Keratinocyte (primary cell): ENCODE measurements around the gene OSBPL10. TPM values are rescaled to one million over a fixed set of nuclear protein-coding genes. Genes with fewer than 3 reads are reported as not detected.

ENCODE experiments used
- DNase-seq: peaks from one replicate; pipeline ENCODE4 v3.0.0-alpha.2; 2011; ENCODE audit warnings: low read depth, missing footprints, low spot score
- FAIRE-seq: peaks from 2 replicates; lab custom pipeline; 2011; peaks lifted over from hg19 to GRCh38; lab: Jason Lieb, UNC
- H2AFZ ChIP-seq: 2 replicates; pipeline ENCODE4 v1.6.0; 2012; ENCODE audit warnings: low read length, control low read depth, inconsistent platforms; ENCODE audit not compliant: control insufficient read depth
- H3K27ac ChIP-seq: 2 replicates; pipeline ENCODE4 v1.5.1; 2011; ENCODE audit warnings: low read length; ENCODE audit not compliant: control insufficient read depth, insufficient read depth
- H3K27me3 ChIP-seq: 3 replicates; pipeline ENCODE4 v1.6.0; 2011; ENCODE audit warnings: low read length; ENCODE audit not compliant: control insufficient read depth, insufficient read depth; ENCODE audit errors: extremely low read depth
- H3K36me3 ChIP-seq, 2 experiments: 2 replicates in 1 of 2; 3 replicates in 1 of 2; pipeline ENCODE4 v1.5.1; 2011; ENCODE audit warnings: low read length in 2 of 2, mild to moderate bottlenecking in 1 of 2; ENCODE audit not compliant: control insufficient read depth in 2 of 2, insufficient read depth in 2 of 2; ENCODE audit errors: extremely low read depth in 1 of 2
- H3K4me1 ChIP-seq: 3 replicates; pipeline ENCODE4 v1.5.1; 2011; ENCODE audit warnings: low read length; ENCODE audit not compliant: control insufficient read depth, insufficient read depth; ENCODE audit errors: extremely low read depth
- H3K4me2 ChIP-seq: 3 replicates; pipeline ENCODE4 v1.6.0; 2011; ENCODE audit warnings: low read depth, low read length; ENCODE audit not compliant: control insufficient read depth, insufficient read depth; ENCODE audit errors: extremely low read depth
- H3K4me3 ChIP-seq, 3 experiments: fragments of 200-600 bp in 1 of 3; sonication (generic) in 1 of 3; 2 replicates in 2 of 3; 3 replicates in 1 of 3; pipeline ENCODE4 v1.5.1; 2011 to 2016; ENCODE audit warnings: low read length in 3 of 3, mild to moderate bottlenecking in 3 of 3, control low read depth in 2 of 3, inconsistent platforms in 1 of 3, low read depth in 1 of 3, mixed read lengths in 1 of 3, mixed run types in 1 of 3, moderate library complexity in 1 of 3; ENCODE audit not compliant: control insufficient read depth in 2 of 3, insufficient read depth in 2 of 3; ENCODE audit errors: extremely low read depth in 1 of 3
- H3K79me2 ChIP-seq: 2 replicates; pipeline ENCODE4 v1.6.0; 2012; ENCODE audit warnings: low read length; ENCODE audit not compliant: control insufficient read depth, insufficient read depth
- H3K9ac ChIP-seq: 3 replicates; pipeline ENCODE4 v1.6.0; 2011; ENCODE audit warnings: low read length; ENCODE audit not compliant: control insufficient read depth, insufficient read depth; ENCODE audit errors: extremely low read depth
- H3K9me1 ChIP-seq: 3 replicates; pipeline ENCODE4 v1.6.0; 2011; ENCODE audit warnings: low read length; ENCODE audit not compliant: control insufficient read depth, insufficient read depth; ENCODE audit errors: extremely low read depth
- H3K9me3 ChIP-seq: 2 replicates; pipeline ENCODE4 v1.5.1; 2012; ENCODE audit warnings: low read depth, low read length; ENCODE audit not compliant: control insufficient read depth
- H4K20me1 ChIP-seq: 3 replicates; pipeline ENCODE4 v1.6.0; 2011; ENCODE audit warnings: low read length; ENCODE audit not compliant: control insufficient read depth, insufficient read depth; ENCODE audit errors: extremely low read depth
- EZH2 ChIP-seq: IDR thresholded peaks from one replicate; pipeline ENCODE4 v1.6.1; 2012; ENCODE audit warnings: inconsistent platforms, mild to moderate bottlenecking, low read length, moderate library complexity
- dilution Hi-C: fragments of 300-500 bp; cut with MboI; formaldehyde crosslinking; loops from one replicate; pipeline ENCODE4 v1.7.0; 2020; ENCODE audit warnings: low sequenced_read_pairs; ENCODE audit not compliant: extremely low pct_ligation_motif_present
- polyA plus RNA-seq, 5 experiments: library from polyadenylated mRNA; depleted of rRNA in 3 of 5; stranded (reverse) in 3 of 5; stranded (forward) in 1 of 5; unstranded in 1 of 5; fragments of >200 nt; gene quantifications; 1 replicate in 1 of 5; 2 replicates in 3 of 5; 3 replicates in 1 of 5; pipeline versions ENCODE4 v1.2.1 to v1.2.3, GENCODE V29; 2011 to 2012; ENCODE audit warnings: missing spikeins in 2 of 5, low read depth in 1 of 5, low replicate concordance in 1 of 5
- TF ChIP-seq, protein P1 (sequence below), 3 experiments: IDR thresholded peaks in 1 of 3; conservative IDR thresholded peaks in 1 of 3; optimal IDR thresholded peaks in 1 of 3; 2 replicates in 2 of 3; 3 replicates in 1 of 3; pipeline versions ENCODE3 to v1.5.1; 2011; ENCODE audit warnings: low read length in 3 of 3, mild to moderate bottlenecking in 3 of 3, moderate library complexity in 2 of 3, control low read depth in 1 of 3, inconsistent platforms in 1 of 3; ENCODE audit not compliant: insufficient read depth in 2 of 3; ENCODE audit errors: extremely low read depth in 1 of 3

The OSBPL10 gene
- polyA plus RNA-seq, 1 donor (not counting 4 experiments of a cell fraction or from before 2014, with no cell fraction given): 50.1 TPM

DNA sequence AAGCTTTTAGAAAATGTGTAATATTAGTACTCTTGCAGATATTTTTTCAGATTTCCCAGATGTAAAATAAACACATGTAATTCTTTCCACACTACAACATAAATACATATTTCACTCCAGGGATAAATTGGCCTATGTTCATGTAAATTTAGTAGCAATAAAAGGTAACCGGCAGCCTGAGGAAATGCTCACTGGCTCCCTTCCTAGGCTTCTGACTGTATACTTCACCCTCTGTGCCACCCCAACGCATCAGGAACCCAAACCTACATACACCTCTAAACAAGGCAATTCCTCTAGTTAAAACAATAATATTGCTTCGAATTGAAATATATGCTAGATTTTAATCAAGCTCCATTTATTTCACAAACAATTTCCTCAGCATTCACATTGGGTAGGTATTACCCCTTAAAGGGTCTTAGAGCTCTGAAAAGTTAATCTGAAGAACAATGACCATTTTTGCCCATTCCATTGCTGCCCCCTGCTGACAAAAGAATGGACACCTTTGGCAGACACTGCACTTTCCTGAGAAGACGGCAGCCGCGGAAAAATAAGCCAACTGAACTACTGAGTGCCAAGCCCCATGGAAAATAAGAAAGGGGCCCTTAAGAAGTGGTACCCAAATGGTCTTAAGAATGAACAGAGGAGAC is 212.5 kb downstream of the OSBPL10 start:
- no peak overlapping the region for H3K9ac ChIP-seq
- no peaks in the 10 kb centered on the region for H3K9me1 ChIP-seq
- no peaks in the 10 kb centered on the region for H4K20me1 ChIP-seq
- H3K27ac ChIP-seq: no peak overlapping the region
- H2AFZ ChIP-seq: no peak overlapping the region
- no peaks in the 10 kb centered on the region for H3K9me3 ChIP-seq
- FAIRE-seq (no peak), DNase-seq (no peak)
- no peak overlapping the region for H3K4me2 ChIP-seq
- H3K79me2 ChIP-seq: peaks cover 53% of the 10 kb centered on the region
- no peak for TF ChIP-seq EZH2
- TF ChIP-seq, protein P1, sequence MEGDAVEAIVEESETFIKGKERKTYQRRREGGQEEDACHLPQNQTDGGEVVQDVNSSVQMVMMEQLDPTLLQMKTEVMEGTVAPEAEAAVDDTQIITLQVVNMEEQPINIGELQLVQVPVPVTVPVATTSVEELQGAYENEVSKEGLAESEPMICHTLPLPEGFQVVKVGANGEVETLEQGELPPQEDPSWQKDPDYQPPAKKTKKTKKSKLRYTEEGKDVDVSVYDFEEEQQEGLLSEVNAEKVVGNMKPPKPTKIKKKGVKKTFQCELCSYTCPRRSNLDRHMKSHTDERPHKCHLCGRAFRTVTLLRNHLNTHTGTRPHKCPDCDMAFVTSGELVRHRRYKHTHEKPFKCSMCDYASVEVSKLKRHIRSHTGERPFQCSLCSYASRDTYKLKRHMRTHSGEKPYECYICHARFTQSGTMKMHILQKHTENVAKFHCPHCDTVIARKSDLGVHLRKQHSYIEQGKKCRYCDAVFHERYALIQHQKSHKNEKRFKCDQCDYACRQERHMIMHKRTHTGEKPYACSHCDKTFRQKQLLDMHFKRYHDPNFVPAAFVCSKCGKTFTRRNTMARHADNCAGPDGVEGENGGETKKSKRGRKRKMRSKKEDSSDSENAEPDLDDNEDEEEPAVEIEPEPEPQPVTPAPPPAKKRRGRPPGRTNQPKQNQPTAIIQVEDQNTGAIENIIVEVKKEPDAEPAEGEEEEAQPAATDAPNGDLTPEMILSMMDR (optimal IDR thresholded peaks at IDR 0.05 in 1 of 3, IDR thresholded peaks at IDR 0.05 in 1 of 3, conservative IDR thresholded peaks at IDR 0.05 in 1 of 3; ENCODE audit: extremely low read depth in 1 of 3, insufficient read depth in 2 of 3, low read length in 3 of 3): peak; percentile 27 to 56 (median 27)
- H3K4me3 ChIP-seq: no peak overlapping the region
- dilution Hi-C loops: no loop called here
- no peaks in the 10 kb centered on the region for H3K4me1 ChIP-seq
- H3K27me3 ChIP-seq: no peaks in the 10 kb centered on the region
- H3K36me3 ChIP-seq: peaks cover 2 to 8% of the 10 kb centered on the region in 2 experiments

DNA sequence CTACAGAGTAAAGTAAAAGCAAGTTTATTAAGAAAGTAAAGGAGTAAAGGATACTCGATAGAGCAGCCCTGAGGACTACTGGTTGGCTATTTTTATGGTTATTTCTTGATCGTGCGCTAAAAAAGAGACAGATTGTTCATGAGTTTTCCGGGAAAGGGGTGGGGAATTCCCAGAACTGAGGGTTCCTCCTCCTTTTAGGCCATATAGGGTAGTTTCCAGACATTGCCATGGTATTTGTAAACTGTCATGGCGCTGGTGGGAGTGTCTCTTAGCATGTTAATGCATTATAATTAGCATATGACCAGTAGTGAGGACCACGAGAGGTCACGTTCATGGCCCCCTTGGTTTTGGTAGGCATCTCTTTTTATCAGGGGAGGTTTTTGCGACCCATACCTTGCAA is 213.1 kb downstream of the OSBPL10 start:
- no peak for FAIRE-seq
- peaks cover 46% of the 10 kb centered on the region for H3K79me2 ChIP-seq
- TF ChIP-seq EZH2: no peak
- H3K9ac ChIP-seq: no peak overlapping the region
- H3K4me2 ChIP-seq: no peak overlapping the region
- H3K9me1 ChIP-seq: no peaks in the 10 kb centered on the region
- dilution Hi-C loops: no loop called here
- no peak for DNase-seq
- H3K4me1 ChIP-seq: no peaks in the 10 kb centered on the region
- no peak overlapping the region for H3K27ac ChIP-seq
- H3K27me3 ChIP-seq: no peaks in the 10 kb centered on the region
- H3K36me3 ChIP-seq: peaks cover 2 to 8% of the 10 kb centered on the region in 2 experiments
- no peaks in the 10 kb centered on the region for H4K20me1 ChIP-seq
- H3K4me3 ChIP-seq: no peak overlapping the region
- no peaks in the 10 kb centered on the region for H3K9me3 ChIP-seq
- no peak overlapping the region for H2AFZ ChIP-seq

DNA sequence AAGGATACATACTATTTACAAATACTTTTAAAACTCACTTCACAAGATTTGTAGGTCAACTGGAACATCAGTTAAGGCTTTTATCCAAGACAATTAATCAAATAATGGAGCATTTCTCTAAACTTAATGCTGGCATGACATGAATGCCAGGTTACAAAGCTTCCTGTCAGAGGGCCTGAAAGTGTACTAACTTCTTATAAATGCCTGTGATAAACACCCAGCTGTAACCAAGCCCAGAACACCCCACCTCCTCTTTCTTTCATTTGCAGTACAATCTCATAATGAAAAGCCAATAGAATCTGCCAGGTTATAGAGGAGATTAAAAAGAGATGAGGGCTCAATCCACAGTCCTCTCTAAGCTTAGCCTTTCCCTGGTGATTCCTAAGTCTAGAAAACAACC is 214.4 kb downstream of the OSBPL10 start:
- H3K36me3 ChIP-seq: peaks cover 2 to 8% of the 10 kb centered on the region in 2 experiments
- H3K4me3 ChIP-seq: no peak overlapping the region
- no peaks in the 10 kb centered on the region for H3K9me3 ChIP-seq
- no peak overlapping the region for H3K4me2 ChIP-seq
- H3K79me2 ChIP-seq: peaks cover 47% of the 10 kb centered on the region
- H3K27me3 ChIP-seq: no peaks in the 10 kb centered on the region
- dilution Hi-C loops: no loop called here
- DNase-seq: no peak
- H3K9me1 ChIP-seq: no peaks in the 10 kb centered on the region
- H3K27ac ChIP-seq: no peak overlapping the region
- H3K4me1 ChIP-seq: no peaks in the 10 kb centered on the region
- FAIRE-seq: no peak
- no peak for TF ChIP-seq EZH2
- TF ChIP-seq, protein P1 (optimal IDR thresholded peaks at IDR 0.05 in 1 of 3, IDR thresholded peaks at IDR 0.05 in 1 of 3, conservative IDR thresholded peaks at IDR 0.05 in 1 of 3; ENCODE audit: extremely low read depth in 1 of 3, insufficient read depth in 2 of 3, low read length in 3 of 3): no peak
- H2AFZ ChIP-seq: no peak overlapping the region
- H4K20me1 ChIP-seq: no peaks in the 10 kb centered on the region
- H3K9ac ChIP-seq: no peak overlapping the region
